ENCODE results near the gene TRIM46.

- TF ChIP-seq POLR2A (IDR thresholded peaks at IDR 0.05) (no peak), CTCF (IDR thresholded peaks at IDR 0.05) (no peak), EP300 (IDR thresholded peaks at IDR 0.05) (no peak)
Measured at GRCh38 chr1:155205035-155205434, 31.4 kb downstream of the TRIM46 start.

Measured in tibial nerve (tissue), 4 donors.